Renal cortical epithelial cell (primary cell): ENCODE measurements around the gene LRRC9. TPM values are rescaled to one million over a fixed set of nuclear protein-coding genes. Genes with fewer than 3 reads are reported as not detected.

Experiments
- DNase-seq: peaks from one replicate; pipeline ENCODE4 v3.0.0-alpha.2; 2011; ENCODE audit warnings: low read depth
- total RNA-seq: library from RNA; depleted of rRNA; stranded (reverse); fragments of >200 nt; gene quantifications from 2 replicates; pipeline ENCODE4 v1.2.3, GENCODE V29; 2014

Gene LRRC9
- total RNA-seq, 1 donor from 2014 or later = 0.05 TPM

GRCh38 chr14:60111732-60112131, 191.8 kb downstream of the LRRC9 start:
- DNase-seq = no peak

Other genes starting within 250 kb of the LRRC9 start
- gene RTN1, start 49.4 kb upstream of the LRRC9 start, total RNA-seq = 0.05 TPM in 1 of 2 replicates, not detected in the other
- gene PCNX4, start 171.8 kb downstream of the LRRC9 start, total RNA-seq = 62.2 and 169 TPM in 2 replicates
- 100 and 255 TPM in 2 replicates for gene DHRS7, start 245.3 kb downstream of the LRRC9 start, total RNA-seq